HepG2 (cell line): Measurements from ENCODE around the gene AJM1. TPM values are rescaled to one million over a fixed set of nuclear protein-coding genes. Genes with fewer than 3 reads are reported as not detected.

ENCODE experiments used
- ATF7 ChIP-seq, 2 experiments: fragments of 450-650 bp in 1 of 2; sonication (generic) in 1 of 2; formaldehyde crosslinking in 1 of 2; IDR thresholded peaks; 2 replicates each; pipeline versions ENCODE4 v1.4.0 to v1.6.1; 2016 to 2020; ENCODE audit warnings: antibody characterized with exemption in 1 of 2, mild to moderate bottlenecking in 1 of 2, missing genetic modification reagents in 1 of 2
- CC2D1A ChIP-seq: sonication (generic); formaldehyde crosslinking; IDR thresholded peaks from 2 replicates; pipeline ENCODE4 v1.8.1; 2023; ENCODE audit warnings: mild to moderate bottlenecking, missing genetic modification reagents
- KMT2B ChIP-seq: IDR thresholded peaks from 2 replicates; pipeline ENCODE4 v1.6.1; 2016; ENCODE audit warnings: missing genetic modification reagents, missing compliant biosample characterization
- NR1H2 ChIP-seq: sonication (generic); formaldehyde crosslinking; IDR thresholded peaks from 2 replicates; pipeline ENCODE4 v1.8.1; 2022; ENCODE audit warnings: low read depth, missing genetic modification reagents, borderline replicate concordance
- RCOR2 ChIP-seq: IDR thresholded peaks from 2 replicates; pipeline ENCODE4 v1.6.1; 2016; ENCODE audit warnings: missing biosample characterization, missing genetic modification reagents
- REPIN1 ChIP-seq: sonication (generic); formaldehyde crosslinking; IDR thresholded peaks from 2 replicates; pipeline ENCODE4 v1.8.0; 2022; ENCODE audit warnings: missing genetic modification reagents, low read depth, mild to moderate bottlenecking, borderline replicate concordance
- ZFP36 ChIP-seq: fragments of 150-350 bp; IDR thresholded peaks from 2 replicates; pipeline ENCODE4 v1.6.1; 2018; ENCODE audit warnings: borderline replicate concordance, low read length, low read depth; ENCODE audit not compliant: partially characterized antibody
- ZIK1 ChIP-seq: sonication (generic); formaldehyde crosslinking; IDR thresholded peaks from 2 replicates; pipeline ENCODE4 v1.5.0; 2020; ENCODE audit warnings: mild to moderate bottlenecking, low read depth, missing genetic modification reagents, borderline replicate concordance
- ZNF879 ChIP-seq: sonication (generic); formaldehyde crosslinking; IDR thresholded peaks from 2 replicates; pipeline ENCODE4 v1.8.1; 2023; ENCODE audit warnings: missing genetic modification reagents
- ZNF891 ChIP-seq: sonication (generic); formaldehyde crosslinking; IDR thresholded peaks from 2 replicates; pipeline ENCODE4 v1.5.0; 2020; ENCODE audit warnings: mild to moderate bottlenecking, missing genetic modification reagents
- ZSCAN12 ChIP-seq: sonication (generic); formaldehyde crosslinking; IDR thresholded peaks from 2 replicates; pipeline ENCODE4 v1.9.0; 2021; ENCODE audit warnings: mild to moderate bottlenecking, missing genetic modification reagents
- ZSCAN29 ChIP-seq: sonication (generic); formaldehyde crosslinking; conservative IDR thresholded peaks from 2 replicates; pipeline ENCODE4 v1.4.0; 2020; ENCODE audit warnings: mild to moderate bottlenecking, missing genetic modification reagents
- polyA plus RNA-seq, 8 experiments: library from polyadenylated mRNA; depleted of rRNA in 3 of 8; stranded (reverse) in 7 of 8; unstranded in 1 of 8; fragments of >200 nt; fragmentation: Illumina TruSeq in 4 of 8; extraction: Trizol in 4 of 8; gene quantifications; 2 replicates each; pipeline versions ENCODE4 v1.2.1 to v1.2.3, GENCODE V29; 2011 to 2016; ENCODE audit warnings: low read depth in 4 of 8, missing spikeins in 1 of 8, mixed read lengths in 1 of 8; ENCODE audit not compliant: insufficient read depth in 1 of 8
- total RNA-seq, 5 experiments: library from RNA; depleted of rRNA; stranded (reverse); fragments of >200 nt; fragmentation: Illumina TruSeq; extraction: Trizol; gene quantifications; 2 replicates each; pipeline ENCODE4 v1.2.3, GENCODE V29; 2016; ENCODE audit warnings: low read depth in 1 of 5
- TF ChIP-seq, protein P1 (sequence below): sonication (generic); formaldehyde crosslinking; IDR thresholded peaks from 2 replicates; pipeline ENCODE4 v1.8.1; 2022; ENCODE audit warnings: low read depth, mild to moderate bottlenecking, missing genetic modification reagents
- TF ChIP-seq, protein P2 (sequence below): IDR thresholded peaks from 2 replicates; pipeline ENCODE4 v1.6.1; 2016; ENCODE audit warnings: low read depth, control low read depth
- TF ChIP-seq, protein P3 (sequence below): sonication (generic); formaldehyde crosslinking; conservative IDR thresholded peaks from 2 replicates; pipeline ENCODE4 v1.5.0; 2020; ENCODE audit warnings: missing genetic modification reagents
- TF ChIP-seq, protein P4 (sequence below): sonication (generic); formaldehyde crosslinking; IDR thresholded peaks from 2 replicates; pipeline ENCODE4 v1.8.0; 2022; ENCODE audit warnings: mild to moderate bottlenecking, missing genetic modification reagents, moderate library complexity
- TF ChIP-seq, protein P5 (sequence below): sonication (generic); formaldehyde crosslinking; IDR thresholded peaks from 2 replicates; pipeline ENCODE4 v1.8.1; 2023; ENCODE audit warnings: mild to moderate bottlenecking, moderate library complexity, missing genetic modification reagents
- TF ChIP-seq, protein P6 (sequence below): sonication (generic); formaldehyde crosslinking; IDR thresholded peaks from 2 replicates; pipeline ENCODE4 v1.4.0; 2020; ENCODE audit warnings: missing genetic modification reagents

The AJM1 gene
- total and polyA plus RNA-seq, 2 of the 13 experiments (the other 11 are each of a cell fraction or from before 2014, with no cell fraction given): 1.1 to 1.2 TPM

DNA sequence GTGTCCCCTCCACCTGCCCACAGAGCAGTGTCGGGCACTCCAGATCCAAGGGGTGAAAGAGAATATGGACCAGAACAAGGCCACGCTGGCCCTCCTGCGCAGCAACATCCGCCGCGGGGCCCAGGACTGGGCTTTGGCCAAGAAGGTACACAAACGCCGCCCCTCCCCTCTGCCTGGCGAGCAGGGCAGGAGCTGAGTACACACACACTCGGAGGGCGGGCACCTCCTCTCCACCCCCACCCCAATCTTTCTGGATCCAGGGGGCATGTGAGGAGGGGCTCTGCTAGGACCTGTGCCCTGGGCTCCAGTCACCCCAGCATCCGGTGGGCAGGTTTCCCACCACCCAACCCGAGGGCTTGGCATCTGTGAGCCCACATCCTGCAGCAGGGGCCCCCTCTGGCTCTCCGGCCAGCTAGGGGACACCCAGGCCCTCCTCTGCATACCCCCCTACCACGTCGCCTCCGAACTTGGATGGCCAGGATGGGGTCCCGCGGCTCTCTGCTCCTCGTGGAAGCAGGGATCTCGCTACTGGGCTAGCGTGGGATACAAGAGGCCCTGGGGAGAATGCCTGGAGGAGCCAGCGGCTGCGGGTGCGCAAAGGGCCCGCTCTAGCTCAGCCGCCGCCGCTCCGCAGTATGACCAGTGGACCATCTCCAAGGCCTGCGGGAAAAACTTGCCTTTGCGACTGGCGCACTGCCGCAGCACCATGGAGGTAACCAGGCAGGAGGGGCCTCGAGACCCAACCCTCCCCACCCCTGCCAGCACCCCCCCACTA is 43.0 kb upstream of the AJM1 start (continued):
- TF ChIP-seq, protein P1, sequence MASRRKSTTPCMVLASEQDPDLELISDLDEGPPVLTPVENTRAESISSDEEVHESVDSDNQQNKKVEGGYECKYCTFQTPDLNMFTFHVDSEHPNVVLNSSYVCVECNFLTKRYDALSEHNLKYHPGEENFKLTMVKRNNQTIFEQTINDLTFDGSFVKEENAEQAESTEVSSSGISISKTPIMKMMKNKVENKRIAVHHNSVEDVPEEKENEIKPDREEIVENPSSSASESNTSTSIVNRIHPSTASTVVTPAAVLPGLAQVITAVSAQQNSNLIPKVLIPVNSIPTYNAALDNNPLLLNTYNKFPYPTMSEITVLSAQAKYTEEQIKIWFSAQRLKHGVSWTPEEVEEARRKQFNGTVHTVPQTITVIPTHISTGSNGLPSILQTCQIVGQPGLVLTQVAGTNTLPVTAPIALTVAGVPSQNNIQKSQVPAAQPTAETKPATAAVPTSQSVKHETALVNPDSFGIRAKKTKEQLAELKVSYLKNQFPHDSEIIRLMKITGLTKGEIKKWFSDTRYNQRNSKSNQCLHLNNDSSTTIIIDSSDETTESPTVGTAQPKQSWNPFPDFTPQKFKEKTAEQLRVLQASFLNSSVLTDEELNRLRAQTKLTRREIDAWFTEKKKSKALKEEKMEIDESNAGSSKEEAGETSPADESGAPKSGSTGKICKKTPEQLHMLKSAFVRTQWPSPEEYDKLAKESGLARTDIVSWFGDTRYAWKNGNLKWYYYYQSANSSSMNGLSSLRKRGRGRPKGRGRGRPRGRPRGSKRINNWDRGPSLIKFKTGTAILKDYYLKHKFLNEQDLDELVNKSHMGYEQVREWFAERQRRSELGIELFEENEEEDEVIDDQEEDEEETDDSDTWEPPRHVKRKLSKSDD (CRISPR knock-in tag): peak; percentile 53; the same call in 1 of the 2 replicates
- TF ChIP-seq, protein P2, sequence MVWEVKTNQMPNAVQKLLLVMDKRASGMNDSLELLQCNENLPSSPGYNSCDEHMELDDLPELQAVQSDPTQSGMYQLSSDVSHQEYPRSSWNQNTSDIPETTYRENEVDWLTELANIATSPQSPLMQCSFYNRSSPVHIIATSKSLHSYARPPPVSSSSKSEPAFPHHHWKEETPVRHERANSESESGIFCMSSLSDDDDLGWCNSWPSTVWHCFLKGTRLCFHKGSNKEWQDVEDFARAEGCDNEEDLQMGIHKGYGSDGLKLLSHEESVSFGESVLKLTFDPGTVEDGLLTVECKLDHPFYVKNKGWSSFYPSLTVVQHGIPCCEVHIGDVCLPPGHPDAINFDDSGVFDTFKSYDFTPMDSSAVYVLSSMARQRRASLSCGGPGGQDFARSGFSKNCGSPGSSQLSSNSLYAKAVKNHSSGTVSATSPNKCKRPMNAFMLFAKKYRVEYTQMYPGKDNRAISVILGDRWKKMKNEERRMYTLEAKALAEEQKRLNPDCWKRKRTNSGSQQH (CRISPR knock-in tag): peak; percentile 53; the same call in 1 of the 2 replicates
- no peak for TF ChIP-seq ZFP36
- peak; percentile 48; the same call in 1 of the 2 replicates for TF ChIP-seq ZIK1 (CRISPR knock-in tag)
- TF ChIP-seq ZSCAN29 (CRISPR knock-in tag): peak; percentile 71; the same call in 1 of the 2 replicates
- TF ChIP-seq, protein P3, sequence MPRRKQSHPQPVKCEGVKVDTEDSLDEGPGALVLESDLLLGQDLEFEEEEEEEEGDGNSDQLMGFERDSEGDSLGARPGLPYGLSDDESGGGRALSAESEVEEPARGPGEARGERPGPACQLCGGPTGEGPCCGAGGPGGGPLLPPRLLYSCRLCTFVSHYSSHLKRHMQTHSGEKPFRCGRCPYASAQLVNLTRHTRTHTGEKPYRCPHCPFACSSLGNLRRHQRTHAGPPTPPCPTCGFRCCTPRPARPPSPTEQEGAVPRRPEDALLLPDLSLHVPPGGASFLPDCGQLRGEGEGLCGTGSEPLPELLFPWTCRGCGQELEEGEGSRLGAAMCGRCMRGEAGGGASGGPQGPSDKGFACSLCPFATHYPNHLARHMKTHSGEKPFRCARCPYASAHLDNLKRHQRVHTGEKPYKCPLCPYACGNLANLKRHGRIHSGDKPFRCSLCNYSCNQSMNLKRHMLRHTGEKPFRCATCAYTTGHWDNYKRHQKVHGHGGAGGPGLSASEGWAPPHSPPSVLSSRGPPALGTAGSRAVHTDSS (CRISPR knock-in tag): 0 out of 2 replicates have a peak, but pooled peaks have one; percentile 83
- TF ChIP-seq REPIN1 (CRISPR knock-in tag): peak; percentile 47; the same call in 1 of the 2 replicates
- TF ChIP-seq, protein P4, sequence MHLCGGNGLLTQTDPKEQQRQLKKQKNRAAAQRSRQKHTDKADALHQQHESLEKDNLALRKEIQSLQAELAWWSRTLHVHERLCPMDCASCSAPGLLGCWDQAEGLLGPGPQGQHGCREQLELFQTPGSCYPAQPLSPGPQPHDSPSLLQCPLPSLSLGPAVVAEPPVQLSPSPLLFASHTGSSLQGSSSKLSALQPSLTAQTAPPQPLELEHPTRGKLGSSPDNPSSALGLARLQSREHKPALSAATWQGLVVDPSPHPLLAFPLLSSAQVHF (CRISPR knock-in tag): peak; percentile 67; the same call in 1 of the 2 replicates
- 0 out of 2 replicates have a peak, but pooled peaks have one; percentile 65 for TF ChIP-seq CC2D1A (CRISPR knock-in tag)
- TF ChIP-seq, protein P5, sequence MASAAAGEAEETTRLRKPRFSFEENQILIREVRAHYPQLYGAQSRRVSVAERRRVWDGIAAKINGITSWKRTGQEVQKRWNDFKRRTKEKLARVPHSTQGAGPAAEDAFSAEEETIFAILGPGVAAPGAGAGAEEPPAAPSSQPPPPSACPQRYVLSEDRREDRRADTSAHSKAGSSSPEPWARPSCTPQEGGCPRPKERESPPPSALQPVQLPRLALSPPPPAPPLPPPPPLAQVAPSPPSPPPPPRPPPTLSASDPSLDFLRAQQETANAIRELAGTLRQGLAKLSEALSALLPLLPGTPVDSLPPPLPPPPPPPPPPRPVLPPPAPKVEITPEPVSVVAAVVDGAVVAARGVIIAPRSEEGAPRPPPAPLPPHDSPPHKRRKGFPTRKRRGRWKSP: no peak; the same call in 1 of the 2 replicates
- peak; percentile 61; the same call in 1 of the 2 replicates for TF ChIP-seq RCOR2
- TF ChIP-seq ATF7 (IDR thresholded peaks at IDR 0.05): no peak
- 0 out of 2 replicates have a peak, but pooled peaks have one; percentile 17 for TF ChIP-seq ATF7 (CRISPR knock-in tag; IDR thresholded peaks at IDR 0.05)
- TF ChIP-seq ZNF891 (CRISPR knock-in tag): 0 out of 2 replicates have a peak, but pooled peaks have one; percentile 18
- peak; percentile 36; the same call in 1 of the 2 replicates for TF ChIP-seq KMT2B (CRISPR knock-in tag)
- TF ChIP-seq, protein P6, sequence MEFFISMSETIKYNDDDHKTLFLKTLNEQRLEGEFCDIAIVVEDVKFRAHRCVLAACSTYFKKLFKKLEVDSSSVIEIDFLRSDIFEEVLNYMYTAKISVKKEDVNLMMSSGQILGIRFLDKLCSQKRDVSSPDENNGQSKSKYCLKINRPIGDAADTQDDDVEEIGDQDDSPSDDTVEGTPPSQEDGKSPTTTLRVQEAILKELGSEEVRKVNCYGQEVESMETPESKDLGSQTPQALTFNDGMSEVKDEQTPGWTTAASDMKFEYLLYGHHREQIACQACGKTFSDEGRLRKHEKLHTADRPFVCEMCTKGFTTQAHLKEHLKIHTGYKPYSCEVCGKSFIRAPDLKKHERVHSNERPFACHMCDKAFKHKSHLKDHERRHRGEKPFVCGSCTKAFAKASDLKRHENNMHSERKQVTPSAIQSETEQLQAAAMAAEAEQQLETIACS (CRISPR knock-in tag): no peak
- TF ChIP-seq ZSCAN12 (CRISPR knock-in tag): no peak
- TF ChIP-seq ZNF879 (CRISPR knock-in tag): peak; percentile 78; the same call in 1 of the 2 replicates
- no peak for TF ChIP-seq NR1H2 (CRISPR knock-in tag)
